Fibroblast of the aortic adventitia (primary cell): ENCODE measurements around the gene SLIT1. TPM values are rescaled to one million over a fixed set of nuclear protein-coding genes. Genes with fewer than 3 reads are reported as not detected.

Experiments
- DNase-seq: peaks from one replicate; pipeline ENCODE4 v3.0.0-alpha.2; 2010; ENCODE audit warnings: low read depth
- H3K4me3 ChIP-seq: 2 replicates; pipeline ENCODE4 v1.5.1; 2011; ENCODE audit warnings: low read depth, mild to moderate bottlenecking, control low read depth, low read length, moderate library complexity
- total RNA-seq: library from RNA; depleted of rRNA; stranded (reverse); fragments of >200 nt; gene quantifications from 2 replicates; pipeline ENCODE4 v1.2.3, GENCODE V29; 2012; ENCODE audit warnings: low replicate concordance
- TF ChIP-seq, protein P1 (sequence below): IDR thresholded peaks from 2 replicates; pipeline ENCODE4 v1.5.1; 2011; ENCODE audit warnings: mild to moderate bottlenecking, low read length, control low read depth, inconsistent platforms; ENCODE audit not compliant: insufficient read depth

The SLIT1 gene
- total RNA-seq, 1 donor = 0.09 TPM

DNA sequence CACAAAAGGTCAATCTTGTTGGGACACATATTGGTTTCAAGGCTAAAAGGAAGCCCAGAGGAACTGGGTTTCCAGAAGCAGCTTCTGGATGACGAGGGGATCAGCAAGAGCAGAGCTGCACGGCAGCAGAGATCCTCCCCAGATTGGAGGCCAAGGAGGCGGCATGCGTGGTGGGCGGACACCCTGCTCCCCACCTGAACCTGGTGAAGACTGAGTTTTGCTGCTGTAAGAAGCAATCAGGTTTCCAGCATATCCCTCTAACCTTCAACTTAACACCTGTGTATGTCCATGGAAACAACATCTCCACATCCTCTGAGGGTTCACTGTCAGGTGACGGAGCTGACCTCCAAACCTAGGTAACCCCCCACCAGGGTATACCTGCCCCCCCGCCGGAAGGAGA is 35.1 kb downstream of the SLIT1 start:
- DNase-seq = no peak
- TF ChIP-seq, protein P1, sequence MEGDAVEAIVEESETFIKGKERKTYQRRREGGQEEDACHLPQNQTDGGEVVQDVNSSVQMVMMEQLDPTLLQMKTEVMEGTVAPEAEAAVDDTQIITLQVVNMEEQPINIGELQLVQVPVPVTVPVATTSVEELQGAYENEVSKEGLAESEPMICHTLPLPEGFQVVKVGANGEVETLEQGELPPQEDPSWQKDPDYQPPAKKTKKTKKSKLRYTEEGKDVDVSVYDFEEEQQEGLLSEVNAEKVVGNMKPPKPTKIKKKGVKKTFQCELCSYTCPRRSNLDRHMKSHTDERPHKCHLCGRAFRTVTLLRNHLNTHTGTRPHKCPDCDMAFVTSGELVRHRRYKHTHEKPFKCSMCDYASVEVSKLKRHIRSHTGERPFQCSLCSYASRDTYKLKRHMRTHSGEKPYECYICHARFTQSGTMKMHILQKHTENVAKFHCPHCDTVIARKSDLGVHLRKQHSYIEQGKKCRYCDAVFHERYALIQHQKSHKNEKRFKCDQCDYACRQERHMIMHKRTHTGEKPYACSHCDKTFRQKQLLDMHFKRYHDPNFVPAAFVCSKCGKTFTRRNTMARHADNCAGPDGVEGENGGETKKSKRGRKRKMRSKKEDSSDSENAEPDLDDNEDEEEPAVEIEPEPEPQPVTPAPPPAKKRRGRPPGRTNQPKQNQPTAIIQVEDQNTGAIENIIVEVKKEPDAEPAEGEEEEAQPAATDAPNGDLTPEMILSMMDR = no peak
- H3K4me3 ChIP-seq = no peak overlapping the region

GRCh38 chr10:97150013-97150595 is 35.7 kb downstream of the SLIT1 start:
- H3K4me3 ChIP-seq = no peak overlapping the region
- TF ChIP-seq, protein P1 = no peak
- DNase-seq = no peak

DNA sequence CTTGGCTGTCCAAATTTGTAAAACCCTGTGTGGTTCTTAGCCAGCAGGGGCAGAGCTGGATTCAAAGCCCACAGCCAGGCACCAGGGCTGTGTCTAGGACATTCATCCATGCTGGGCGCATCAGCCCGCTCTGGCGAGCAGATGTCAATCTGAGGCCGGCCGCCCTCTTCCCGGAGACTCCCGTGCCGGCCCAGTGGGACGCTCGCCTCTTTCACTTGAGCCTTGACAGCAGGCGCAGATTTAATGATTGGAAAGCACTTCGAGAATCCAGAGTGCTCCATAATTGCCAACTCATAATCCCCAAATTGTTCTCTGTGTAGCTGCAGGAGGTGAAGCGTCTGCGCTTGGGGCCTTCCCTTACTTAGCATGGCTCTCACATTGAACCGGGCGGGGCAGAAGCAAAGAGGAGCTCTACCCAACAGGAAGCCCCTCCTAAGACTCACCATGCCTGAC is 36.7 kb downstream of the SLIT1 start:
- DNase-seq = no peak
- H3K4me3 ChIP-seq = no peak overlapping the region
- TF ChIP-seq, protein P1 = no peak

DNA sequence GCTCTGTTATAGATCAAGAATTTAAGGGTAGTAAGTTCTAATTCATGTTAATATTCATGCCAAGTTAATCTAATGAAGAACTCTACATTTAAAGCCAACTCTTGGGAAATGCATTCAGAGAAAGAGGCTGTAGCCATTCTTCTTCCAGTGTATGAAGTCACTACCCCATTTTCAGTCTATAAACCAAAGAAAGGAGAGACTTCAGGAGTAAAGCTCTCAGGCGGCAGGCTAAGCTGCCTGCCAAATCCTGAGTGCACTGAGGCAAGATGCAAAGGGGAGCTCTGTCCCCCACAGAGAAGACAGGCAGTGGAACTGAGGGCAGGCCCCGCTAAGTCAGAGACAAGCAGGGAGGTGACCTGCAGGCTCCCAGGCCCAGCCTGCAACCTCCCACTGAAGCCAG is 41.5 kb downstream of the SLIT1 start:
- H3K4me3 ChIP-seq = no peak overlapping the region
- TF ChIP-seq, protein P1 = no peak
- DNase-seq = no peak

DNA sequence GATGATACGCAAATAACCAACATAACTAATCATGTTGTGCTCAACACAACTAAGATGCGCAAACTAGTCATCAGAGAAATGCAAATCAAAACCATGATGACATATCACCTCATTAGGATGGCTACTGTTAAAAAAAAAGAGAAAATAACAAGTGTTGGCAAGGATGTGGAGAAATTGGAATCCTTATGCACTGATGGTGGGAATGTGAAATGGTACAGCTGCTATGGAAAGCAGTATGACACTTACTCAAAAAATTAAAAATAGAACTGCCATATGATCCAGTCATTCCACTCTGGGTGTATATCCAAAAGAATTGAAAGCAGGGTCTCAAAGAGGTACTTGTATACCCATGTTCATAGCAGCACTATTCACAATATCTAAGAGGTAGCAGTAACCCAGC is 42.9 kb downstream of the SLIT1 start:
- TF ChIP-seq, protein P1 = no peak
- H3K4me3 ChIP-seq = no peak overlapping the region
- no peak for DNase-seq

GRCh38 chr10:97140902-97141745 is 44.6 kb downstream of the SLIT1 start:
- TF ChIP-seq, protein P1 = no peak
- DNase-seq = no peak
- no peak overlapping the region for H3K4me3 ChIP-seq
